Activated T-helper 1 cell treated with Interleukin-2 at 50 U/mL for 16 hours (primary cell): ENCODE measurements around the gene CT45A2.
"Not testable (repeated sequence)": the region's sequence is repeated elsewhere in the genome, so short reads cannot be mapped to it uniquely, and the experiment has no call there.

Source experiments
- DNase-seq: peaks from one replicate; pipeline ENCODE4 v3.0.0-alpha.2; 2020; ENCODE audit warnings: low read depth

CT45A2 gene, protein sequence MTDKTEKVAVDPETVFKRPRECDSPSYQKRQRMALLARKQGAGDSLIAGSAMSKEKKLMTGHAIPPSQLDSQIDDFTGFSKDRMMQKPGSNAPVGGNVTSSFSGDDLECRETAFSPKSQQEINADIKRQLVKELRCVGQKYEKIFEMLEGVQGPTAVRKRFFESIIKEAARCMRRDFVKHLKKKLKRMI

DNA sequence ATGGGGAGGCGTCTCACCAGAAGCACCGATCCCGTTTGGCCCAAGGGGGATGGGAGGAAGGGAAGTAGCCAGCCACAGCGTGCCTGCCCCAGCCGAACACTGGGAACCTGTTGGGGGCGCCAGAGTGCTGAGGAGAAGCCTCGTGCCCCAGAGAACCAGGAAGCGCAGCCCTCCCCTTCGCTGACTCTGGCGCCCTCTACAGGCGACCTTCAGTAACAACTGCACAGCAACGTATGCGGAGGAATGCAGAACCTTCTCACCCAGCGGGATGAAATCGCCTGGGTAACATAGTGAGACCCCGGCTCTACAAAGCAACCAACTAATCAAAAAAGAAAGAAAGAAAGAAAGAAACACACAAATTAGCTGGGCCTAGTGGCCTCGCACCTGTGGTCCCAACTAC lies at the start of gene CT45A2:
Gene CT45A2, minus strand, starts transcription at position 101 of the 400 bp plus-strand sequence. CDS start 3,747 bp downstream, outside the sequence.
- not testable (repeated sequence) for DNase-seq

DNA sequence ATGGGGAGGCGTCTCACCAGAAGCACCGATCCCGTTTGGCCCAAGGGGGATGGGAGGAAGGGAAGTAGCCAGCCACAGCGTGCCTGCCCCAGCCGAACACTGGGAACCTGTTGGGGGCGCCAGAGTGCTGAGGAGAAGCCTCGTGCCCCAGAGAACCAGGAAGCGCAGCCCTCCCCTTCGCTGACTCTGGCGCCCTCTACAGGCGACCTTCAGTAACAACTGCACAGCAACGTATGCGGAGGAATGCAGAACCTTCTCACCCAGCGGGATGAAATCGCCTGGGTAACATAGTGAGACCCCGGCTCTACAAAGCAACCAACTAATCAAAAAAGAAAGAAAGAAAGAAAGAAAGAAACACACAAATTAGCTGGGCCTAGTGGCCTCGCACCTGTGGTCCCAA lies 34.6 kb upstream of the CT45A2 start, which contains the start of gene CT45A8:
Gene CT45A8, minus strand, starts transcription at position 101 of the 400 bp plus-strand sequence. CDS start 3,755 bp downstream, outside the sequence.
- DNase-seq = not testable (repeated sequence)

DNA sequence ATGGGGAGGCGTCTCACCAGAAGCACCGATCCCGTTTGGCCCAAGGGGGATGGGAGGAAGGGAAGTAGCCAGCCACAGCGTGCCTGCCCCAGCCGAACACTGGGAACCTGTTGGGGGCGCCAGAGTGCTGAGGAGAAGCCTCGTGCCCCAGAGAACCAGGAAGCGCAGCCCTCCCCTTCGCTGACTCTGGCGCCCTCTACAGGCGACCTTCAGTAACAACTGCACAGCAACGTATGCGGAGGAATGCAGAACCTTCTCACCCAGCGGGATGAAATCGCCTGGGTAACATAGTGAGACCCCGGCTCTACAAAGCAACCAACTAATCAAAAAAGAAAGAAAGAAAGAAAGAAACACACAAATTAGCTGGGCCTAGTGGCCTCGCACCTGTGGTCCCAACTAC lies 17.4 kb upstream of the CT45A2 start, which contains the start of gene CT45A7:
Gene CT45A7, minus strand, starts transcription at position 101 of the 400 bp plus-strand sequence. CDS start 3,747 bp downstream, outside the sequence.
- not testable (repeated sequence) for DNase-seq

DNA sequence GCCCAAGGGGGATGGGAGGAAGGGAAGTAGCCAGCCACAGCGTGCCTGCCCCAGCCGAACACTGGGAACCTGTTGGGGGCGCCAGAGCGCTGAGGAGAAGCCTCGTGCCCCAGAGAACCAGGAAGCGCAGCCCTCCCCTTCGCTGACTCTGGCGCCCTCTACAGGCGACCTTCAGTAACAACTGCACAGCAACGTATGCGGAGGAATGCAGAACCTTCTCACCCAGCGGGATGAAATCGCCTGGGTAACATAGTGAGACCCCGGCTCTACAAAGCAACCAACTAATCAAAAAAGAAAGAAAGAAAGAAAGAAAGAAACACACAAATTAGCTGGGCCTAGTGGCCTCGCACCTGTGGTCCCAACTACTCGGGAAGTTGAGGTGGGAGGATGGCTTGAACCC lies 17.1 kb downstream of the CT45A2 start, which contains the start of gene CT45A6:
Gene CT45A6, minus strand, starts transcription at position 101 of the 400 bp plus-strand sequence. CDS start 3,794 bp downstream, outside the sequence.
- DNase-seq = not testable (repeated sequence)

DNA sequence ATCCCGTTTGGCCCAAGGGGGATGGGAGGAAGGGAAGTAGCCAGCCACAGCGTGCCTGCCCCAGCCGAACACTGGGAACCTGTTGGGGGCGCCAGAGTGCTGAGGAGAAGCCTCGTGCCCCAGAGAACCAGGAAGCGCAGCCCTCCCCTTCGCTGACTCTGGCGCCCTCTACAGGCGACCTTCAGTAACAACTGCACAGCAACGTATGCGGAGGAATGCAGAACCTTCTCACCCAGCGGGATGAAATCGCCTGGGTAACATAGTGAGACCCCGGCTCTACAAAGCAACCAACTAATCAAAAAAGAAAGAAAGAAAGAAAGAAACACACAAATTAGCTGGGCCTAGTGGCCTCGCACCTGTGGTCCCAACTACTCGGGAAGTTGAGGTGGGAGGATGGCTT lies 34.4 kb downstream of the CT45A2 start, which contains the start of gene CT45A5:
Gene CT45A5, minus strand, starts transcription at position 101 of the 400 bp plus-strand sequence. CDS start 3,774 bp downstream, outside the sequence.
- not testable (repeated sequence) for DNase-seq

DNA sequence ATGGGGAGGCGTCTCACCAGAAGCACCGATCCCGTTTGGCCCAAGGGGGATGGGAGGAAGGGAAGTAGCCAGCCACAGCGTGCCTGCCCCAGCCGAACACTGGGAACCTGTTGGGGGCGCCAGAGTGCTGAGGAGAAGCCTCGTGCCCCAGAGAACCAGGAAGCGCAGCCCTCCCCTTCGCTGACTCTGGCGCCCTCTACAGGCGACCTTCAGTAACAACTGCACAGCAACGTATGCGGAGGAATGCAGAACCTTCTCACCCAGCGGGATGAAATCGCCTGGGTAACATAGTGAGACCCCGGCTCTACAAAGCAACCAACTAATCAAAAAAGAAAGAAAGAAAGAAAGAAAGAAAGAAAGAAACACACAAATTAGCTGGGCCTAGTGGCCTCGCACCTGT lies 51.7 kb downstream of the CT45A2 start, which contains the start of gene CT45A3:
Gene CT45A3, minus strand, starts transcription at position 101 of the 400 bp plus-strand sequence. CDS start 3,747 bp downstream, outside the sequence.
- DNase-seq = not testable (repeated sequence)
